GM19397 (cell line): Measurements from ENCODE around the gene PLCD1.
"Not testable (repeated sequence)": the region's sequence is repeated elsewhere in the genome, so short reads cannot be mapped to it uniquely, and the experiment has no call there.

Experiments
- ATAC-seq: cut with Tn5 transposase; IDR thresholded peaks from one replicate; pipeline ENCODE4 v1.9.1; 2021; ENCODE audit warnings: mild to moderate bottlenecking, moderate library complexity; ENCODE audit not compliant: unreplicated experiment

The PLCD1 gene

DNA sequence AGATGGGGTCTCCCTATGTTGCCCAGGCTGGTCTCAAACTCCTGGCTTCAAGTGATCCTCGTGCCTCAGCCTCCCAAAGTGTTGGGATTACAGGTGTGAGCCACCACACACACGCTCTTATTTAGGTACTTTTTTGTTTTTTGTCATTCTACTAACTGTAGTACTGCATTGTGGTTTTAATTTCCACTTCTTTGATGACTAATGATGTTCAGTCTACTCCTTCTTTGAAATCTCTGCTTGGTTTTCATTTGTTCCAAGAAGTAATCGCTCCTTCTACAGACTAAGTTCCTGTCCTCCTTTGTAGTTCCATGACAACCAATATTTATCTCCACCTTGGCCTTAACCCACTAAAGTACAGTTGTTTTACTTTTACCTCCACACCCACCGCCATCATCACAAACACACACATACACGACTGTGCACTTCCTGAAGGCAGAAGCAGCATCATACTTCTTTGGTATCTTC lies 9.0 kb upstream of the PLCD1 start:
- no peak for ATAC-seq

DNA sequence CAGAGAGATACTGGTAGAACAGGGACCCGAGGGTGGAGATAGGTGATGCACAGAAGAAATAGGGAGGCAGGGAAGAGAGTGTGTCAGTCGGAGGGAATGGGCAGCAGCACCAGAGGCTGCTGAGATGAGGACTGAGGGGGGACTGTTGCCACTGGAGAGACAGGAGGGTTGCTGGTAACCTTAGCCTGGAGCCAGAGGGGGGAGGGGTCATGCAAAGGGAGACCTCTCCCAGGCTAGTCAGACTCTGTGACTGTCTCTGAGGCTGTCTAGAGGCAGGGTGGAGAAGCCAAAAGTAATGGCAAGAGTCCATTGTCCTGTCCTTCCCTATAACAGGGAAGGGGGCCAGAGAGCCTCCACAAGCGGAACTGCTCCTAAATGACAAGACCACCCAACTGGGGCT lies 7.5 kb upstream of the PLCD1 start:
- ATAC-seq, result no peak

DNA sequence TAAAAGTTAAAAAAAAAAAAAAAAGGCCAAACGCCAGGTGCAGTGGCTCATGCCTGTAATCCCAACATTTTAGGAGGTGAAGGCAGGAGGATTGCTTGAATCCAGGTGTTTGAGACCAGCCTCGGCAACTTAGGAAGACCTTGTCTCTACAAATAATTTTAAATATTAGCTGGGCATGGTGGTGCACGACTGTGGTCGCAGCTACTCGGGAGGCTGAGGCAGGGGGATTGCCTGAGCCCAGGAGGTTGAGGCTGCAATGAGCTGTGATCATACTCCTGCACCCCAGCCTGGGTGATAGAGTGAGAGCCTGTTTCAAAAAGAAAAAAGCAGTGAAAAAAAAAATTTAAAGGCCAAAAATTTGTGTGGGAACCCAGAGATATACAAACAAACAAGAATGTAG lies 6.8 kb upstream of the PLCD1 start:
- ATAC-seq, result no peak

DNA sequence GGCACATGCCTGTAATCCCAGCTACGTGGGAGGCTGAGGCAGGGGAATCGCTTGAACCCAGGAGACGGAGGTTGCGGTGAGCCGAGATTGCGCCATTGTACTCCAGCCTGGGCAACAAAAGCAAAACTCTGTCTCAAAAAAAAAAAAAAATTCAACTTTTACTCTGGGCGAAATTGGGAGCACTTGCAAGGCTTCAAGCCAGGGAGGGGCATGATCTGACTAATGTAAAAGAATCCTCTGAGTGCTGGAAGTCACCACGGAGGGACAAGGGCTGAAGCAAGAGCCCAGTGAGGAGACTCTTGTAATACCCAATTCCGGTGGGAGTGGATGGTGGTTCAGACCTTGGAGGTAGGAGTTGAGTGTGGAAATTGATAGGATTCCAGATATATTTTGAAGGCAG lies 4.9 kb upstream of the PLCD1 start:
- not testable (repeated sequence) for ATAC-seq

DNA sequence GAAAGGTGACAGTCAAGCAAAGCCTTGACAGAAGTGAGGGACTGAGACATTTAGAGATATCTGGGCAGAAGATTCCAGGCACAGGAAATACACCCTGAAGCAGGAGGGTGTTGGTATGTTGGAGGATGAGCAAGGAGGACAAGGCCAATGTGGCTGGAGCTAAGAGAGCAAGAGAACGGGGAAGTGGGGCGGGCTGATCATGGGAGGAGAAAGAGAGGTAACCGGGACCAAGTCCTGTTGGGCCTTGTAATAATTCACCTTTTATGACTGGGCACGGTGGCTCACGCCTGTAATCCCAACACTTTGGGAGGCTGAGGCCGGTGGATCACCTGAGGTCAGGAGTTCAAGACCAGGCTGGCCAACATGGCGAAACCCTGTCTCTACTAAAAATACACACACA lies 4.1 kb upstream of the PLCD1 start:
- not testable (repeated sequence) for ATAC-seq

DNA sequence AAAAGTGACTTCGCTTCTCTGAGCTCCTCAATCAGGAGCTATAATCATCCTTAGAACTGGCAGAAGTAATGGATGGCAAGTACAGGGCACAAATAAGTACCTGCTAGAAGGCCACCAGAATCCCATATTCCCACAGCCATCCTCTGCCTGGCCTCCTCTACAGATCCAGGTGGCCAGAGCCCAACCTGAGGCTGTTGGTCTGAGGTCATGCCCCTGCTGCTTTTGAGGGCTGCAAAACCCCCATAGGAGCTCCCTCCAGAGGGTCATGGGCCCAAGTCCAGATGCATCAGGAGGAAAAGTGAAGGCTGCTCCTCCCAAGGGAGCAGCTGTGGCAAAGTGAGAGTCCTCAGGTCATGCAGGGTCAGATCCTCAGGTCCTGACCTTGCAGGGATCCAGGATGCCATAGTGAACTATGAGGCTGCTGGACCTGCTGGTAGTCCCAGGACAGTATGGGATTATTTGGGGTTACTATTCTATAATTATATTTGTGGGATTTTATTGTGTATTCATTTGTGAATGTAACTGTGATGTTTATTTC lies 3.0 kb upstream of the PLCD1 start:
- no peak for ATAC-seq

DNA sequence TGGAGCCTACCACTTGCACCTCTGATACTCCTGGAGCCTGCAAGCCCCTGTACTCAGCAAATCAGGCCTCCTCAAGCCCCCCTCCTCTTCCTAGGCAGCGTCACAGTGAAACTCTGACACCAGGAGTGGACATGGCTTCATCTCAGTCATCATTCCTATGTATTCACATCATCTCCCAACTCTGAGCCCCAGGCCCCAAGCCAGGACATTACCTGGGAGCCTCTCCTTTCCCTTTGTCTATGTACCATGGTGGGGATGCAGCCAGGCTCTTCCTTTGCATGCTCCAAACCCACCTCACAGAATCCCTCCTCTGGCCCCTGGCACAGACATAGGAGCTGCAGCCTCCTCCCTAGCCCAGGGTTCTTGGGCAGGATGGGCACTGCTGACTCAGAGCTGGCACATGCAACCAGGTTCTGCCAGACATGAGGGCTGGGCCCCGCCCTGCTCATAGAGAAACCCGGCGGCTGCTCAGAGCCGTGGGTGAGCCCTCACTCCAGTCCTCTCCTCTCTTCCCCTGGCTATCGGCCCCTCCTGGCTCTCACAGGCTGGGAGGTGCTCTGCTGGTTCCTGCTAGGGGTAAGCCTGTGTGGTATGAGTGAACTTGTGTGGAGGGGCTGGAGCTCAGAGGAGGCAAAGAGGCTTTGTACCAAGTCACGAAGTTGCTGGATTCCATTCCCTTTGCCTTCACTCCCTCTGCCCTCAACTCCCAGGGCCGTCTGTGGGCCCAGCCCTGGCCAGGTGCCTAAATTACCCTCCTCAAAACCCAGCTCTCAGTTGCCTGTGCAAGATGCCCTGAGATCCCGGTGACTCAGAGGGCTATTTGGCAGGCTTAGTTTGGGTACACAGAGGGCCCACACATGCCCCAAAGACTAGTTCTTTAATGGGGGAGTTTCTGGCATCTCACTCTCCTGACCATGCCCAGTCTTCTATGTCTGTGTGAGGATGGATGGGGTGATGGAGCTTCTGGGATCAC lies 1.9 kb upstream of the PLCD1 start:
- ATAC-seq, result no peak

DNA sequence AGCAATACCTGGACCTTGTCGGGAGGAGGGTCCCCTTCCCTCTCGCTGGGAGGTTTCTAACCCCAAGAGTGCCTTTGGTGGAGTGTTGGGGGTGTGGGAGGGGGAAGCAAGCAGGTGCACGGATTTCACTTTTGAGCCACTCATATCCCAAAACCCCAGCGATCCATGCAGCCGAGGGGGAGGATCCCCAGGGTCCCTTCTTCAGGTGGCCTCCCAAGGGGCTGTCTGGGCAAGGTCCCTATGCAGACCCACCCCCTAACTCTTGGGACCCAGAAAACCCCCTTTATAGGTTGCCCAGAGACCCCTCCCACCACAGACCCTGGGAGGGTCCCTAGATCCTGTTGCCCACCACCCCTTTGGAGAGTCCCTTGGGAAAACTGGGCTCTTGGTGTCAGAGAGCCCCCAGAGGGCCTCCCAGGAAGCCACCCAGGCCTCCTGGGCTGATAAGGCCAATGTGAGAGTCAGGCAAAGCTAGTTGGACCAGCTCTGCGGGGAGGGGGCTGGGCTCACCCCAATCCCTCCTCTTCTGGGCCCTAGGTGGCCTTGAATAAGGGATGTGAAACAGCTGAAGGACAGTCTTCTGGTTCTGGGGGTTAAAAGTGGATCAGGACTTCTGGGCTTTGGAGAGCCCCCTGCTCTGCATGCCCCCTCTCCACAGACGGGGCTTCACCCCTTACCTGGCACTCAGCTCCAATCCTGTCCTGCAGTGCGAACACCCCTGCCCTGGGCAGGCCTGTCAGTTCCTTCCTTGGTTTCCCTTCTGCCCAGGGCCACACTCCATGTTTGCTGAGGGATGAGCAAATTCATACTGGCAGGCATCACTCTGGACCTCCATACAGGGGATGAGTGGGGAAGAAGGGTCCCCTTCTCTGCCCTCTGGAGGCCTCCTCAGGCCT lies 932 bp upstream of the PLCD1 start:
- ATAC-seq, result no peak

DNA sequence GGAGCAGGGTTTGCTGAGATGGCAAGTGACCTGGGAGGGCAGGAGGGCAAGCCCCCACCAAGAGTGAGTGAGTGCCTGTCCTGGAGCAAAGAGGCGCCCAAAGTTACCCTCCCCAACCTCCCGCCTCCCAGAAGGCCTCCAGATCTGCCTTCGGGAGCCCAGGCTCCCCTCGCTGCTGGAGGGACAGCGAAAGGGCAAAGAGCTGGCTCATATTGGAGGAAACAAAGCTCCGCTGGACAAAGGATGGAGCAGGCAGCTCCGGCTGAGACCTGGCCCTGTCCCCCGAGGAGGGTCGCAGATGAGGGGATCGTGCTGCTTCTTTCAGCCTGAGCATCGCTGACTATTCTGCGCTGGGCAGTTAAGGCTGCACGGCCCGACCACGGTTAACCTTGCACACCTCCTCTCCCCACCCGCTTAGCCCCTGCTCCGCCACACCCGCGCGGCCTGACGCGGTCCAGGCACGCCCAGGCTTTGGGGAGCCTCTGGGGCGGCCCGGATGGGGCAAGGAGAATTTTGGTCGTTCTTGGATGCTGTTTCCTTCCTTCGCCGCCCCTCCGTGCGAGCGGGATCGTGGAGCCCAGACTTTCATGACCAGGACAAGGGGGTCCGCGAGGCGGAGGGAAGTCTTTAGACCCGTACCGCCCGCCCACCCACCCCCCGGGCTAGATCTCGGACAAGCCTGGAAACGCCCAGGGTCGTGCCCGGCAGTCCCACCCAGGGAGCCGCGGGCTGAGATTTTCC lies 651 bp downstream of the PLCD1 start:
- ATAC-seq, result no peak

DNA sequence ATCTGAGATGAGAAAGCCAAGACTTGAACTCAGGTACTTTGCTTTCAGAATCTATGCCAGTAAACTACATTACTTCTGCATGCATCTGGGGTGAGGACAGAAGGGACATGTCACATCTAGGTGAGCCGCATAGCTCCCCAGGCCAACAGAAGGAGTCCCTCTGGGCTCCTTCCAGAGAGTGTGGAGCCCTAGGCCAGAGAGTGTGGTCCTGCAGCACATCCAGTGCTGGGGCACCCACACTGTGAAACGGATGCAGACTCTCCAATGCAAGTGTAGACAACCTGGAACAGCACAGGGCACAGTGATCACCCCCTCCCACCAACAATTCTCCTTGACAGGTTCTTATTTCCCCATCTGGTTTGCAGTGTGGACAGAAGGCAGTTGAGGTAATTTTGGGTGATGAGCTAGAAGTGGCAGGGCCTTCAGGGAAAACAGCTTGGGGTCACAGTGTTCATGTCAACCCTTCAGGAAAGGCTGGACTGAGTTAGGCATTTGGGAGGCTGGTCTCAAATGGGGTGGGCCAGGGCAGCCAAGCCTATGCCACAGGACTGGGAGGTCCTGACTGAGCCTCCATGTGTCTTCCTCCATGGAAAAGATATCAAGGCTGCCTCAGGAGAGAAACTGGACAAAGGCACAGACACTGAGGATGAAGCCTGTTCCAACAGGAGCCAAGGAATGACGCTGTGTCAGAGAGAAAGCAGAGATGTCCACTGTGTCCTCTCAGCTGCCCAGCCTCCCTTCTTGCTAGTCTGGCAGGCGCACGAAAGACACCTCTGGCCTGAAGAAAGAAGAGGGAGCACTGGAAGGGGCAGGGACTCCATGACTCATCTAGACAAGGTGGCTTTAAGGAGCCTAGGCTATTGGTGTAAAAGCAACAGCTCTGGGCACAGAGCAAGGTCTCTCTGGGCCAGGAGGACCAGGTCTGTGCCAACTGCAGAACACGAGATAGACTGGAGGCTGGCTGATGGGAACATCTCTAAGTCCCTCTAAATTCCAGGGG lies 1.7 kb downstream of the PLCD1 start:
- no peak for ATAC-seq

DNA sequence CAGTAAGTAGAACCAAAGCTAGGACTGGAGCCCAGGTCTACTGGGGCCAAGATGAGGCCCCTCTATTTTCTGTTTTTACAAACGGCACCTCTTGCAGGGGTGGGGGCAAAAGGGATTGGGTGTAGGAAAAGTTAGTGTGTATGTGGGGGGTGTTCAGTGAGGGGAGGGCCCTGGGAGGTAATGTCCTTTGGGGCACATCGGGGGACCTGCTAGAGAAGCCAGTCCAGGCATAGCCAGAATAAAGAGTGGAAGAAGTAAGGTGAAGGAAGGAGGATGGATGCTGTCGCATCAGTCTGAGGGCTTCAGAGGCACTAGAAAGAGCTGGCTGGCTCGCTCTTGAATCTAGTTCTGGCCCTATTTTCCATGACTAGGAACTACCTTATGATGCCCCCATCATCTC lies 2.6 kb downstream of the PLCD1 start:
- no peak for ATAC-seq

DNA sequence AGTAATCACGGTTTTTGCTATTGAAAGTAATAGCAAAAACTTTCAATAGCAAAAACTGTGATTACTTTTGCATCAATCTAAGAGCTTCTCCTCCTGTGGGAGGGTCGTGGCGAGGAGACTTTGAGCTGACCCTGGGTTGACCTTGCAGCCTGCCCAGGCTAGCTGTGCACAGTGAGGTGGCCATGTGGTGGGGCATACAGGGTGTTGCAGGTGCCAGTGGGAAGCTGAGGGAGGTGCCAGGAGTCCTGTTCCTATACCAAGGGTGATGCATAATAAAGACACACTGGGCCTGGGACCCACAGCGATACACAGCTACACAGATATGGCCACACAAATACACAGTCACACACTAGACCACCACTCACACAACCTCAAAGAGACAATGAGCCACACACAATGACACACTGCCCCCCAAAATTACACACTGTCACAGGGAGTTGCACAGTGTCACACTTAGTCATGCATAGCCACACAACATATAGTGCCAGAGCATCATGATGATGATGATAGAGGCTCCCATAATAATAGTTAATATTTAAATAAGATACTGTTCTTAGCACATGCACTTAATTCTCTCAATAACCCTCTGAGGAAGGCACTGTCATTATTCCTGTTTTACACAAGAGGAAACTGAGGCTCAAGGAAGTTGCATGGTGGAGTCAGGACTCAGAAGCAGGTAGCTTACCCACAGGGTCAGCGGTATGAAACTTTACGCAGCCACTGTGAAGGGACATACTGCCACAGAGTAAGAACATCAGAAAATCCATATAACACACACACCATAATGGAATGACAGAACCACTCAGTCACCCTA lies 6.3 kb downstream of the PLCD1 start:
- no peak for ATAC-seq

DNA sequence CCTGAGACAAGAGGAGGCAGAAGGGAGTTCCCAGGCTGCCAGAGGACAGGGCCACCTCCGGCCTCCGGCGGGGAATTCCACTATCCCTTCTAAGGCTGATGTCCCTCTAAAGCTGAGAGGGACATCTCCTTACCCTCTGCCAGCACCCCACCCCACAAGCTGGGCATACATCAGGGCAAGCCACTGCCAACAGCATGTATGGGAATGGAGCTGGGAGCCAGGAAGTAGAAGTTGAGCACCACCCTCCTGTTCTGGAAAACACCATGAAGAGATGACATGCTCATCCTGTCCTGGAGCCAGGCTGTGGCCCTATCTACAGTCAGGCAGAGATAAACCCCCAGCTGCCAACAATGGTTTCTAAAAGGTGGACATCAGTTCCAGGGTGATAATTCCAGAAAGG lies 7.1 kb downstream of the PLCD1 start:
- no peak for ATAC-seq

DNA sequence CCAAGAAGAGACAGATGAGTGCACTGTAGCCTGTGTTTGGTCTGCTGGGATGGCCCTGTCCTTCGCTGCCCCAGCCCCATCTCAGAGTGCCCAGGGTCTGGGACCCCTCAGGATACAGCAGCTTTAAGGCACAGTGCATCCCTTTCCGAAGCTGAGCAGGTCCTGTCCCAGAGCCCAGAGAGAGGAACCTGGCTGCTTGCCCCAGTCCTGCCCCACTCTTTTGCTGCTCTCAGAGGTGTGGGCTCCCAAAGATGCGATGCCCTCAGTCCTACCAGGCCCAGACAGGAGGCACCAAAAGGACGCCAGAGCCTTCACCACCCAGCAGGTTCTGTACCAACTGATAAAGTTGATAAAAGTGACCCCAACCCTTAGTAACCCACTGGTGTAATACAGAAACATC lies 8.2 kb downstream of the PLCD1 start:
- ATAC-seq, result no peak

DNA sequence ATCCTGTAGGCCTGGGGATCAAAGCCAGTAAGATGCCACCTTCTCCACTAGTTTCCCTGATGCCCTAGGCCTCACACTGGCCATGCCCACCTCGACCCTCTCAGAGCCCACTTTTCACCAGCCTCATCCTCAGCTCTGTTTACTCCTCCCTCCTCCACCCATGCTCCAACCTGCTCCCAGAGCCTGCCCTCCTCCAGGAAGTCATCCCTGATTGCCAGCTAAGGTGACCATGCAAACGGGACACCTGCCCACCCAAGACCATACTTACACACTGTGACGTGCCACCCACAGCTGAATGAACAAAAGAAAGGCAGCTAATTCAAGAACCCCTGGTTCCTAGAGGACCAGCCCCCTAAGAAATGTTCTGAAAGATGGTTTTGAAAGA lies 9.1 kb downstream of the PLCD1 start:
- no peak for ATAC-seq

DNA sequence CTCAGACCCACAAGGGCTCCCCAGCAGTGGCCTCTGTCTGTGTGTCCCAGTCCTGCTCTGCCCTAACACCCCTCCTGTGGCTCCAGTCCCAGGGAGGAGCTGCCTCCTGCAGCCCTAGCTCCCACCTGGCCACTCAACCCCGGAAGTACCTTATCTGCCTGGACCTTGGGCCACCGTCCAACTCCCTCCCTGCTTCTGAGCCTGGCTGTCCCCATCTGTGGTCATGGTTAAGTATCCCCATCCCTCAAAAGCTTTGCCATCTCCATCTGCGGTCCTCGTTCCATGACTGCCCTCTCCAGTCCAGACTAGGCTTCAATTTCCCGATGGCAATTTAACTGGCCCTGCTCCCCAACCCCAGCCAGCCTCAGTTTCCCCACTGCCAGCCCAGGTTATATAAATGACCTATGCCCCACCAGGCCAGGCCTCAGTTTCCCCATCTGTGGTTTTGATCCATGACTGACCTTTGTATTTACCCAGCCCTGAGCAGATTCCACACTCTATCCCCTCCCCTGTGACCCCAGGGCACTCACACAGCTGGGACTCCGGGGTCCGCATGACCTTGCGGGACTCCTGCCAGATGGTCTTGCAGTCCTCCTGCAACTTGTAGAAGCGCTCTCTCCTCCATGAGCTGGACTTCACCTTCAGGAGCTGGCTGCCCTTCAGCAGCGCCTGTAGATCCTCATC lies 9.6 kb downstream of the PLCD1 start:
- no peak for ATAC-seq

DNA sequence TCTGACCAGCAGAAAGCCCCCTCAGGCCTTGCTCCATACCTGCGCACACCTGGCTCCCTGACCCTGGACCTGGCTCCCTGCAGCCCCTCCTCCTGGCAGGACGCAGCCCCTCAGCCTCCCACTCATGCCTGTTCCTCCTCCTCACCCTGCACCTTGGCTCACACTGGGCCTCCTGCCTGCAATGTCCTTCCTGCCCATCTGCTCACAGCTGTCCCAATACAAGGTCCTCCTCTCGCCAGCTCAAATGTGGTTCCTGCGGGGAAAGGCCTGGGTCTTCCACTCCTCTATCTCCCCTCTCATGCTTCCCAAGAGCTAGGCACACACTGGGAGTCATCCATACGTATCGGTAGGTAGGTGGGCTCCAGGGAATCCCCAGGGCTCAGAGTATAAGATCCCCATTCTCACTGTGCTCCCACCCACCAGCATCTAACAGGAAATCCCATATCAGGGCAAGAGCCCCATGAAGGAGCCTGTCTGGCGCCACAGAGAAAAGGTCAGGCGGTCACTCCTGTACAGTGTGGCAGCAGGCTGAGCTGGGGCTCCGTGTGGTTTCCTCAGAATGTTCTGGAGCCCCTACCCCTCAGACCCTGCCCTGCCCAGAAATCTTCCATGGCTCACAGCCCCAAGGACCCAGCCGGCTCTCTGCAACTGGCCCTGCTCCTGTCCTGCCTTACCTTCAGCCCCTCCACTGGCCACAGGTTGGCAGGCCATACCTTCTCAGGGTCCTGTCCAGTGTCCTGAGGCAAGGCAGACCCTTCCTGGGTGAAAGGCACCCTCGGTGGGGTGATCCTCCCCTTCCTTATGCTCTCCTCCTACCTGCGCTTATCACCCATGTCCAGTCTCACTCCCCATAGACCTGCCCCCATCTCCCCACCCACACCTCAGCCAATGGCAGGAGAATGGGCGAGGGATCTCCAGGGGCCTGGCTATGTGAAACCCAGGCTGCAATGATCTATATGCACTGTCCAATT lies 10.9 kb downstream of the PLCD1 start:
- ATAC-seq, result no peak
